ENCODE data around the gene MEN1. TPM values are rescaled to one million over a fixed set of nuclear protein-coding genes. Genes with fewer than 3 reads are reported as not detected.

The MEN1 gene
- total and polyA plus RNA-seq, 9 of the 15 experiments (the other 6 are each of a cell fraction or from before 2014, with no cell fraction given) = 3.4 to 57.2 (median 19.3) TPM

DNA sequence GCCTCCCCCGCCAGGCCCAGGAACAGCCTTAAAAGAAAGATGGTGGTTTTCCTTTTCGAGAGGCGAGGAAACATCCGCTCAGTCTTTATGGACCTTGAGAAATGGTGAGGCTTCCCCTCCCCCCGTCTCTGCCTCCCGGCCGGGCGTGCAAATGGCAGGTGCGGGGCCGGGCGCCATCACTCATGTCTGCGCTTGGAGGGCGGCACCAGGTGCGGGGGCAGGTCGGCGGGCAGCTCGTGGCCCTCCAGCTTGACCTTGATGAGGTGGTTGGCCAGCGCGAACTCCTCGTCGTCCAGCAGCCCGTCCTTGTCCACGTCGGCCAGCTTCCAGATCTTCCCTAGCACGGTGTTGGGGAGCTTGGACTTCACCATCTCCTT lies 43.8 kb upstream of the MEN1 start:
- H3K9me1 ChIP-seq (ENCODE audit: control insufficient read depth, insufficient read depth, low read length) = no peaks in the 10 kb centered on the region
- peak overlapping the region; percentile 70; the same call in 2 of the 3 replicates for H3K27ac ChIP-seq (ENCODE audit: extremely low read depth, low read depth, low read length)
- DNase-seq (ENCODE audit: extremely low read depth in 1 of 4, low spot score in 3 of 4) (no peak), ATAC-seq (no peak), FAIRE-seq (no peak)
- ChIA-PET CTCF (ENCODE audit: low intra/inter-chr PET ratio) (no interaction called here), POLR2A (interaction anchor here (1.0 to 1.7 kb wide), 3 partner anchors 10 to 31 kb away, joined by 3 to 12 read pairs (median 4); partner anchors contain the start of gene EHD1)
- no peaks in the 10 kb centered on the region for H3K27me3 ChIP-seq (ENCODE audit: control insufficient read depth in 2 of 2, insufficient read depth in 2 of 2, low read length in 2 of 2)
- WGBS (ENCODE audit: insufficient coverage, low coverage, missing lambda C conversion rate) = 95% methylated on average over 13 of the region's 25 CpGs
- H2AFZ ChIP-seq (ENCODE audit: low read depth, low read length) = no peak overlapping the region
- no peak for TF ChIP-seq RUNX1 (IDR thresholded peaks at IDR 0.05; ENCODE audit: low read depth)
- TF ChIP-seq POLR2G (IDR thresholded peaks at IDR 0.05; ENCODE audit: low read depth, low read length) = peak; percentile 56
- H3K4me3 ChIP-seq = no peak overlapping the region
- H4K20me1 ChIP-seq (replicated peaks; ENCODE audit: control insufficient read depth, insufficient read depth, low read length) = no peaks in the 10 kb centered on the region
- peaks cover 51% of the 10 kb centered on the region; the same call in 2 of the 3 replicates for H3K36me3 ChIP-seq (ENCODE audit: control insufficient read depth, insufficient read depth, low read length)
- peaks cover 3% of the 10 kb centered on the region; the same call in 2 of the 3 replicates for H3K79me2 ChIP-seq (ENCODE audit: control insufficient read depth, insufficient read depth, low read length)
- intact Hi-C loops (cut with micrococcal nuclease) = no loop called here
- no peak overlapping the region for H3K4me2 ChIP-seq (ENCODE audit: insufficient read depth, low read length)
- H3K9ac ChIP-seq (ENCODE audit: insufficient read depth in 1 of 2, low read depth in 2 of 2, low read length in 2 of 2) = peak overlapping the region in 1 of 2 experiments; percentile 85; a peak in 2 of 4 replicates
- BruUV-seq (replicated peaks) = no TSS peak
- in situ Hi-C loops (cut with MboI) = no loop called here
- H3K9me3 ChIP-seq (replicated peaks; ENCODE audit: control insufficient read depth, insufficient read depth, low read depth, low read length) = no peaks in the 10 kb centered on the region
- peaks cover 41 to 82% of the 10 kb centered on the region in 2 experiments for H3K4me1 ChIP-seq (replicated peaks in 1 of 2; ENCODE audit: control insufficient read depth in 2 of 2, insufficient read depth in 2 of 2, low read length in 2 of 2)

DNA sequence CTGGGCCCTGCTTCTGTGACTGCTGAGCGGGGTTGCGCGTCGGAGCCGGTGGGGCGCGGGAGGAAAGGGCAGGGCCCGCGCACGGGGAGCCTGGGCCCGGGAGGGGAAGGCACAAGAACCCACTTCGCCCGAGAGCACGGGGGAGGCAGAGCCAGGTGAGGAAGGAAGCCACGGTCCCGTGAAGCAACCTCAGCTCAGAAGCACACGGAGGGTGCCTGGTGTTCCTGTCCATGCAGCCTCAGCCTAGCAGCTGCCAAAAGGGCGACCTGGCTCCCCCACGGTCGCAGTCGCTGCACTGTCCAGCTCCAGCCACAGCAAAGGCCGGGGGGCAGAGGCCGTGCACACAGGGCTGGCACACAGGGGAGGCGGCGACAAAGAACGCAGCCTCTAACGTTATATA lies 43.4 kb upstream of the MEN1 start:
- H3K27me3 ChIP-seq (ENCODE audit: control insufficient read depth in 2 of 2, insufficient read depth in 2 of 2, low read length in 2 of 2) = no peaks in the 10 kb centered on the region
- ChIA-PET POLR2A (interaction anchor here (0.6 to 1.3 kb wide), 5 partner anchors 10 to 569 kb away, joined by 3 to 10 read pairs (median 3); no protein-coding TSS in a partner anchor), CTCF (ENCODE audit: low intra/inter-chr PET ratio) (no interaction called here)
- no peak overlapping the region for H3K27ac ChIP-seq (ENCODE audit: extremely low read depth, low read depth, low read length)
- no peak for ATAC-seq
- H3K4me2 ChIP-seq (ENCODE audit: insufficient read depth, low read length) = no peak overlapping the region
- intact Hi-C loops (cut with micrococcal nuclease) (no loop called here), in situ Hi-C loops (cut with MboI) (no loop called here)
- H3K79me2 ChIP-seq (ENCODE audit: control insufficient read depth, insufficient read depth, low read length) = peaks cover 3% of the 10 kb centered on the region; the same call in 2 of the 3 replicates
- peak overlapping the region in 1 of 2 experiments; percentile 85; a peak in 2 of 4 replicates for H3K9ac ChIP-seq (ENCODE audit: insufficient read depth in 1 of 2, low read depth in 2 of 2, low read length in 2 of 2)
- H3K4me3 ChIP-seq = no peak overlapping the region
- no peak for FAIRE-seq
- no peaks in the 10 kb centered on the region for H4K20me1 ChIP-seq (replicated peaks; ENCODE audit: control insufficient read depth, insufficient read depth, low read length)
- peaks cover 45 to 84% of the 10 kb centered on the region in 2 experiments for H3K4me1 ChIP-seq (replicated peaks in 1 of 2; ENCODE audit: control insufficient read depth in 2 of 2, insufficient read depth in 2 of 2, low read length in 2 of 2)
- TF ChIP-seq C11orf30 (IDR thresholded peaks at IDR 0.05; ENCODE audit: low read depth) = no peak
- TF ChIP-seq, protein P1, sequence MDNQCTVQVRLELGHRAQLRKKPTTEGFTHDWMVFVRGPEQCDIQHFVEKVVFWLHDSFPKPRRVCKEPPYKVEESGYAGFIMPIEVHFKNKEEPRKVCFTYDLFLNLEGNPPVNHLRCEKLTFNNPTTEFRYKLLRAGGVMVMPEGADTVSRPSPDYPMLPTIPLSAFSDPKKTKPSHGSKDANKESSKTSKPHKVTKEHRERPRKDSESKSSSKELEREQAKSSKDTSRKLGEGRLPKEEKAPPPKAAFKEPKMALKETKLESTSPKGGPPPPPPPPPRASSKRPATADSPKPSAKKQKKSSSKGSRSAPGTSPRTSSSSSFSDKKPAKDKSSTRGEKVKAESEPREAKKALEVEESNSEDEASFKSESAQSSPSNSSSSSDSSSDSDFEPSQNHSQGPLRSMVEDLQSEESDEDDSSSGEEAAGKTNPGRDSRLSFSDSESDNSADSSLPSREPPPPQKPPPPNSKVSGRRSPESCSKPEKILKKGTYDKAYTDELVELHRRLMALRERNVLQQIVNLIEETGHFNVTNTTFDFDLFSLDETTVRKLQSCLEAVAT (IDR thresholded peaks at IDR 0.05) = no peak
- peak; percentile 45; the same call in 1 of the 2 replicates for TF ChIP-seq POLR2G (IDR thresholded peaks at IDR 0.05; ENCODE audit: low read depth, low read length)
- DNase-seq (ENCODE audit: extremely low read depth in 1 of 4, low spot score in 3 of 4) = no peak
- peaks cover 47% of the 10 kb centered on the region; the same call in 2 of the 3 replicates for H3K36me3 ChIP-seq (ENCODE audit: control insufficient read depth, insufficient read depth, low read length)
- no TSS peak for BruUV-seq (replicated peaks)
- no peaks in the 10 kb centered on the region for H3K9me3 ChIP-seq (replicated peaks; ENCODE audit: control insufficient read depth, insufficient read depth, low read depth, low read length)
- no peak overlapping the region for H2AFZ ChIP-seq (ENCODE audit: low read depth, low read length)
- 83% methylated on average over 26 of the region's 27 CpGs for WGBS (ENCODE audit: insufficient coverage, low coverage, missing lambda C conversion rate)
- H3K9me1 ChIP-seq (ENCODE audit: control insufficient read depth, insufficient read depth, low read length) = no peaks in the 10 kb centered on the region
